GM10266 (cell line): ENCODE data around the gene CHCHD6.

Experiments used
- DNase-seq: peaks from one replicate; pipeline ENCODE4 v3.0.0; 2012; ENCODE audit errors: extremely low spot score
- CTCF ChIP-seq: IDR thresholded peaks from 2 replicates; pipeline ENCODE4 v1.5.1; 2012; ENCODE audit warnings: mild to moderate bottlenecking, low read depth; ENCODE audit not compliant: control insufficient read depth, insufficient read depth; ENCODE audit errors: missing control alignments

The CHCHD6 gene

GRCh38 chr3:126659915-126660886 lies 43.8 kb upstream of the CHCHD6 start:
- DNase-seq: no peak
- no peak for TF ChIP-seq CTCF

DNA sequence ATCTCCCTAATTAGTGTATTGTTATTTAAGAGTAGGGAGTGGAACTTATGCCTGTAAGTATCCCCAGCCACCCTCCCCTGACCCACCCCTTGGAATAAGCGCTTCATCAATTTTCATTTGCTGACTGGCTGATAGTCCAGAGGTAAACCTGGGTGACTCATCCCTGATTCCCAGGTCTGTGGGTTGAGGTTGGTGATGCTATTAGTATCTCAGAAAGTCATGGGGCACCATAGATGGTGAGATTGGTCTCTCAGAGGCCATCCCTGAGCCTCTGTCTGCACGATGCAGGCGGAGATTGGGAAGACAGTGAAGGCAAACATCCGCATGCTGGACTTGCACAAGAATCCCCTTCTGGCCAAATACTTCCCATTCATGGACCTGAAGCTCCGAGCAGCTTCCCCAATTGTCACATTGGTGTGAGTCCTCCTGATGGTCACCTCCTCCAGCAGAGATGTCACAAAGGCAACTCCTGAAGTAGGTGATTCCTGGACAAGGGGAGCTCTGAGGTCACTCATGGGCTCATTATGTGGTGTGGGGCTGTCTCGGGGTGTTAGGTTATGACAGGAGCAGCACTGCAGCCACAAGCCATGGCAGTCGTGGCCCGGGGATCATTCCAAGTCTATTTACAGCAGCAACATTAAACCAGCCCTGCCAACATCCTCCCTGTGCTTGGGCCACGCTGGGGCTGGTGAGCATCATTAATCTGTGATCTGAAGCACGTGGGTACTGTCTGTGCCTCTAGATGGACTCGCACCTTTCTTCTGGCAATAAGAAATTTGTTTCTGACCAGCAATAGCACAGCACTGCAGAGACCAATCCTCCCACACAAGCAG lies 42.3 kb upstream of the CHCHD6 start:
- no peak for TF ChIP-seq CTCF
- DNase-seq: no peak

GRCh38 chr3:126663257-126663656 lies 40.8 kb upstream of the CHCHD6 start:
- TF ChIP-seq CTCF: no peak
- DNase-seq: no peak

DNA sequence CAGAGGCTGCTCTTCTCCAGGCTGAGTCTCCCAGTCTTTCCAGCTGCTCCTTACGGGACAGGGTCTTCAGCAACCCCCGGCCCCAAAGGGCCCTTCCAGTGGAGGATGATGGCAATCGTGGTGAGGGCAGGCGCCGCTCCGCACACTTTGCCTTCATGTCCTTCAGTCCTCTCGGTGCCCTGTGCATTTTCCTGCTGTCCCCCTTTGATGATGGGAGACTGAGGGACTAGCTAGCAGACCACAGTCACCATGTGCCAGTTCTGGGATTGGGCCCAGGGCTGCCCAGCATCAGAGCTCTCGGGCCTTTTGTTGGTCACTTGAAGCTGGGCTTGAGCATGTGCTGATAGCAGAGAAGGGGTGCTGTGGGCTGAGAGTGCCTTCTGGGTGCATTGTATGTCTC lies 40.3 kb upstream of the CHCHD6 start:
- TF ChIP-seq CTCF: no peak
- no peak for DNase-seq

DNA sequence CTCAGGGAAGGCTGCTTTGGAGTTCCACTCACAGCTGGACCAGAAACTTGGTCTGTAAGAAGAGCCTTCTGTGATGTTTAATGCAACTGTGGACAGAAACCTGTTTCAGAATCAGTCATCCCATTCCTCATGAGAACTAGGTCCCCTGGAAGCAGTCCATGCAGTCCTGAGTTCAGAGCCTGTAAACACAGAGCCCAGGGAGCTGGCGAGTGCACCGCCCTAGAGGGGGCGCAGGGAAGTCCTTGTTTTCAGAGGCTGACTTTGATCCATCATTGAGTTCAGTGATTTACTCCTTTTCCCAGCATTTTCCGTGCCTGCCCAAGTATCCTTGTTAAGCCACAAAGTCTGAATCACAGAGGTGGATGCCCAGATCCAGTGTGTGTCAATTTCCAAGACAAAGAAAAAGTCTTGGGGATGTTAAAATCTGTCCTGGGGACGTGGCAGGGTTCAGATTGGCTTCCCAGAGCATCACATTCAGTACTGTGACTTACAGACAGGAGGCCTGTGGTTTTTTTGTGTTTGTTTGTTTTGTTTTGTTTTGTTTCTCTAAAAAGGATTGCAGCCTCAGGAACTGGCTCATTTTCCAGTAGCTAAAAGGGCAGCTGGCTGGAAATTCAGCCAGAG lies 39.3 kb upstream of the CHCHD6 start:
- no peak for TF ChIP-seq CTCF
- no peak for DNase-seq

DNA sequence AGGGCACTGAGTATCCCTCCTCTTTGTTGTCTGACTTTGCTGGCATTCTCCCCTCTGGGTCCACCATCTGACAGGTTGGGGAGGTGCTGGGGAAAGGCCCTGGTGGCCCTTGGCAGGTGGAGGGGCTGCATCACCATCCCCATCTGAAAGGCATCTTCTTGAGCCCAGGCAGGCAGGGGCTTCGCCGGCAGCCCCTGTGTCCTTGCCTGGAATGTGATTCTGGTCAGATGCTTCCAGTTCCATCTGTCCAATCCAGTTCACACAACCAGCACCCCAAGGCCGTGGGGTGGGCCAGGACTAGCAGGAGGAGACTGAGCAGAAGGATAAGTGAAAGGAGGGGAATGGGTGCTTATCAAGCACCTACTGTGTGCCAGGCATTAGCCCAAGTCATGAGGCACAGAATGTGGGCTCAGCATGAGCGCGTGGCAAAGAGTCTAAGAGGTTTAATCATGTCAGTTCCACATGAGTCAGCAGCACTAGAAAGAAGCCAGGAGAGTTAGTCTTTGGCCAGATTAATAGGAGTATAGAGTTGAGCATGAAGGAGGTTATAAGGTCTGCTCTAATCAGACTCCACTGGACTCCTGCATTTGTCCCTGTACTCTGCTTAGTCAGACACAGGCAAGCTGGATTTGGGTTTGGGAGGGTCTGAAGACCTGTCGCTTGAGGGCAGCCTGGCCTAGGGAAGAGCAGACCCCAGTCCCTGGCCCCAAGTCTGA lies 38.7 kb upstream of the CHCHD6 start:
- no peak for TF ChIP-seq CTCF
- DNase-seq: no peak
